HG03521 (cell line): ENCODE measurements around the gene RHOV.
"Not testable (repeated sequence)": the region's sequence is repeated elsewhere in the genome, so short reads cannot be mapped to it uniquely, and the experiment has no call there.

Experiments used
- ATAC-seq: cut with Tn5 transposase; IDR thresholded peaks from one replicate; pipeline ENCODE4 v1.9.1; 2021; ENCODE audit warnings: mild to moderate bottlenecking, moderate library complexity; ENCODE audit not compliant: unreplicated experiment

Gene RHOV

GRCh38 chr15:40875991-40876730 lies 2.1 kb upstream of the RHOV start:
- no peak for ATAC-seq

GRCh38 chr15:40872791-40873693 lies 992 bp downstream of the RHOV start:
- ATAC-seq, result no peak

- no peak for ATAC-seq
Observed at GRCh38 chr15:40871749-40872617, 2.1 kb downstream of the RHOV start.

GRCh38 chr15:40870716-40871115 lies 3.3 kb downstream of the RHOV start:
- ATAC-seq, result no peak

GRCh38 chr15:40869686-40870085 lies 4.3 kb downstream of the RHOV start:
- no peak for ATAC-seq

GRCh38 chr15:40867199-40867598 lies 6.8 kb downstream of the RHOV start:
- no peak for ATAC-seq

GRCh38 chr15:40863660-40864270 lies 10.3 kb downstream of the RHOV start:
- no peak for ATAC-seq

- ATAC-seq, result not testable (repeated sequence)
Observed at GRCh38 chr15:40861147-40861546, 12.9 kb downstream of the RHOV start.

GRCh38 chr15:40859206-40859851 lies 14.7 kb downstream of the RHOV start:
- ATAC-seq, result no peak

GRCh38 chr15:40858706-40859105 lies 15.3 kb downstream of the RHOV start:
- ATAC-seq, result no peak

GRCh38 chr15:40857601-40858341 lies 16.3 kb downstream of the RHOV start:
- ATAC-seq, result peak; percentile 55

- no peak for ATAC-seq
Observed at GRCh38 chr15:40856746-40857145, 17.3 kb downstream of the RHOV start.

- ATAC-seq, result no peak
Observed at GRCh38 chr15:40855706-40856234, 18.3 kb downstream of the RHOV start.

- no peak for ATAC-seq
Observed at GRCh38 chr15:40854161-40854560, 19.9 kb downstream of the RHOV start.

GRCh38 chr15:40853241-40853890 lies 20.7 kb downstream of the RHOV start:
- no peak for ATAC-seq

GRCh38 chr15:40852529-40852928 lies 21.5 kb downstream of the RHOV start:
- no peak for ATAC-seq

- no peak for ATAC-seq
Observed at GRCh38 chr15:40850576-40851112, 23.4 kb downstream of the RHOV start.

GRCh38 chr15:40847223-40847961 lies 26.6 kb downstream of the RHOV start:
- ATAC-seq, result no peak
